Coronary artery (tissue), 2 donors: ENCODE results near the gene TTC38.

Experiments used
- DNase-seq: peaks from one replicate; pipeline ENCODE4 v3.0.0-alpha.2; 2017; ENCODE audit warnings: low spot score
- H3K27ac ChIP-seq, 2 donors: fragments of 200-600 bp; sonication (generic); one replicate each; pipeline ENCODE4 v1.5.1; 2016 to 2019
- H3K4me3 ChIP-seq: fragments of 200-600 bp; sonication (generic); 2 replicates; pipeline ENCODE4 v1.5.1; 2016; ENCODE audit warnings: mild to moderate bottlenecking, moderate library complexity
- CTCF ChIP-seq: fragments of 200-600 bp; sonication (generic); IDR thresholded peaks from one replicate; pipeline ENCODE4 v1.5.1; 2019; ENCODE audit warnings: antibody characterized with exemption

TTC38 gene

GRCh38 chr22:46296257-46297150, 28.7 kb downstream of the TTC38 start, which contains the start of gene GTSE1:
Gene GTSE1, plus strand, starts transcription at chr22:46296870. Its CDS starts 531 bp downstream, at chr22:46297401.
- H3K27ac ChIP-seq, result peak within 1 kb of the TSS; percentile 90 to 94
- no peak for TF ChIP-seq CTCF
- peak; percentile 97 for DNase-seq
- peak within 1 kb of the TSS; percentile 73 for H3K4me3 ChIP-seq

- DNase-seq, result no peak
- Histone ChIP-seq H3K4me3 (peak overlapping the region; percentile 73), H3K27ac (no peak overlapping the region)
- TF ChIP-seq CTCF, result no peak
Observed at GRCh38 chr22:46297151-46297812, 29.5 kb downstream of the TTC38 start.

GRCh38 chr22:46299101-46299500, 31.3 kb downstream of the TTC38 start:
- no peak for DNase-seq
- no peak for TF ChIP-seq CTCF
- Histone ChIP-seq H3K27ac (no peak overlapping the region), H3K4me3 (no peak overlapping the region)

- no peak for DNase-seq
- Histone ChIP-seq H3K4me3 (no peak overlapping the region), H3K27ac (no peak overlapping the region)
- no peak for TF ChIP-seq CTCF
Observed at GRCh38 chr22:46300491-46300890, 32.7 kb downstream of the TTC38 start.

- Histone ChIP-seq H3K27ac (no peak overlapping the region), H3K4me3 (no peak overlapping the region)
- no peak for TF ChIP-seq CTCF
- no peak for DNase-seq
Observed at GRCh38 chr22:46303347-46303965, 35.6 kb downstream of the TTC38 start.

GRCh38 chr22:46308283-46308988, 40.6 kb downstream of the TTC38 start:
- no peak overlapping the region for H3K4me3 ChIP-seq
- no peak for TF ChIP-seq CTCF
- H3K27ac ChIP-seq, result no peak overlapping the region
- no peak for DNase-seq
